ENCODE results near the gene PDRG1. TPM values are rescaled to one million over a fixed set of nuclear protein-coding genes. Genes with fewer than 3 reads are reported as not detected.

Gene PDRG1
- total and polyA plus RNA-seq, 2 donors from 2014 or later, result 10.4 to 22.5 TPM

DNA sequence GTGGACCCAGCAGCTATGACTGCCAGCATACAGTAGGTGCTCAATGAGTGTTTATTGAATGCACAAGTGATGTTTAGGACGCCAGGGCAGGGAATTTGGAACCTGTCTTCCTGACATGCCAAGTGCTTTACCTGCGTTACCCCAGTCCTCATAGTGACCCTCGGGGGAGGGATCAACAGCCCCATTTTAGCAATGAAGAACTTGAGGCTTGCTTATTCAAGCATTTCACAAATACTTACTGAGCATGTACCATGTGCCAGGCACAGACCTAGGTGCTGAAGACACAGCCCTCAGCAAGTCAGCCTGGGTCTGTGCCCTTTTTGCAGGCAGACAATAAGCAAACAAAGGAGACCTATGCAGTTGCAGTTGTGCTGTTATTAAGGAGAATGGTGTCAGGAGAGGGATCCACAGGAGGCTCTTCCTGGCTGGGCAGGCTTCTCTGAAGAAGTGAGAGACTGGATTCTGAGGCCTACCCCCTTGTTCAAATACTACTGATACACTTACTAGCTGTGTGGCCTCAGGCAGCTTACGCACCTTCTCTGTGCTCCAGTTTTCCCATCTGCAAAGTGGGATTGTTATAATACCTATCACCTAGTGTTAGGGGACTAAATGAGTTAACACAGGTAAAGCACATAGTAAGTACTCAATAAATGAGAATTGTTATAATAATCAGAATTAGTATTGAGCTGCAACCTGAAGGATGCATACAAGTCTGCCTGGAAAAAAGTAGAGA is 41.6 kb downstream of the PDRG1 start:
- no peak overlapping the region for H3K27ac ChIP-seq (ENCODE audit: low read depth in 2 of 2, low read length in 2 of 2)
- H3K4me1 ChIP-seq (ENCODE audit: control insufficient read depth in 2 of 3, insufficient read depth in 2 of 3, low read depth in 1 of 3, low read length in 3 of 3), result no peaks in the 10 kb centered on the region
- H3K4me3 ChIP-seq (ENCODE audit: low read length in 3 of 3), result no peak overlapping the region
- no peaks in the 10 kb centered on the region for H3K27me3 ChIP-seq (ENCODE audit: control insufficient read depth, insufficient read depth, low read length)
- H3K36me3 ChIP-seq (ENCODE audit: control insufficient read depth in 2 of 3, insufficient read depth in 3 of 3, low read length in 3 of 3), result no peaks in the 10 kb centered on the region
- intact Hi-C loops (cut with DNase I), result no loop called here
- FAIRE-seq, result no peak
- TF ChIP-seq, protein P1, sequence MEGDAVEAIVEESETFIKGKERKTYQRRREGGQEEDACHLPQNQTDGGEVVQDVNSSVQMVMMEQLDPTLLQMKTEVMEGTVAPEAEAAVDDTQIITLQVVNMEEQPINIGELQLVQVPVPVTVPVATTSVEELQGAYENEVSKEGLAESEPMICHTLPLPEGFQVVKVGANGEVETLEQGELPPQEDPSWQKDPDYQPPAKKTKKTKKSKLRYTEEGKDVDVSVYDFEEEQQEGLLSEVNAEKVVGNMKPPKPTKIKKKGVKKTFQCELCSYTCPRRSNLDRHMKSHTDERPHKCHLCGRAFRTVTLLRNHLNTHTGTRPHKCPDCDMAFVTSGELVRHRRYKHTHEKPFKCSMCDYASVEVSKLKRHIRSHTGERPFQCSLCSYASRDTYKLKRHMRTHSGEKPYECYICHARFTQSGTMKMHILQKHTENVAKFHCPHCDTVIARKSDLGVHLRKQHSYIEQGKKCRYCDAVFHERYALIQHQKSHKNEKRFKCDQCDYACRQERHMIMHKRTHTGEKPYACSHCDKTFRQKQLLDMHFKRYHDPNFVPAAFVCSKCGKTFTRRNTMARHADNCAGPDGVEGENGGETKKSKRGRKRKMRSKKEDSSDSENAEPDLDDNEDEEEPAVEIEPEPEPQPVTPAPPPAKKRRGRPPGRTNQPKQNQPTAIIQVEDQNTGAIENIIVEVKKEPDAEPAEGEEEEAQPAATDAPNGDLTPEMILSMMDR (IDR thresholded peaks at IDR 0.05; ENCODE audit: borderline replicate concordance, extremely low read depth, insufficient read depth), result no peak
- no peaks in the 10 kb centered on the region for H3K9me3 ChIP-seq (ENCODE audit: control insufficient read depth in 2 of 3, insufficient read depth in 1 of 3, low read length in 3 of 3)
- no peak for DNase-seq
- H3K9ac ChIP-seq (ENCODE audit: low read length in 3 of 3), result no peak overlapping the region

DNA sequence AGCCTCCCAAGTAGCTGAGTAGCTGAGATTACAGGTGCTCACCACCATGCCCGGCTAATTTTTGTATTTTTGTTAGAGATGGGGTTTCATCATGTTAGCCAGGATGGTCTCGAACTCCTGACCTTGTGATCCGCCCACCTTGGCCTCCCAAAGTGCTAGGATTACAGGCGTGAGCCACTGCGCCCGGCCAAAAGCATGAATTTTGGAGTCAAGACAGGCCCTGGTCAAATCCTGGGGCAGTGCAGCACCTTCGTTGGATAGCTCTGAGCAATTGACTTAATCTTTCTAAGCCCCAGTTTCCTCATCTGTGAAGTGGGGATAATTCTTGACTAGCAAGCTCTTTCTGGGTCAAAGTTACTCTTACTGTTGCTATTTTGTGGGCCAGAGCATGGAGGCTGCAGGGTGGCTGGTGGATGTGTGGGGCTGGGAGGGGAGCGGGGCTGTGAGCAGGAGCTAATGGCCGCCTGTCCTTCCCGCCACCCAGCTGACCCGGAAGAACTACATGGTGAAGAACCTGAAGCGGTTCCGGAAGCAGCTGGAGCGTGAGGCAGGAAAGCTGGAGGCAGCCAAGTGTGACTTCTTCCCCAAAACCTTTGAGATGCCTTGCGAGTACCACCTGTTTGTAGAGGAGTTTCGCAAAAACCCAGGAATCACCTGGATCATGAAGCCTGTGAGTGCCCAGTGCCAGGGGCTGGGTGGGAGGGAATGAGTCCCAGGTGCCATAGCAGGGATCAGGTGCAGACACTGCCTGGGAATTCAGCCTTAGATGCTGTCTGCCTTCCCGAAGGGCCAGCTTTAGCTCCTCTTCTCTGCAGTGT is 42.4 kb downstream of the PDRG1 start:
- H3K27me3 ChIP-seq (ENCODE audit: control insufficient read depth, insufficient read depth, low read length), result no peaks in the 10 kb centered on the region
- no peaks in the 10 kb centered on the region for H3K9me3 ChIP-seq (ENCODE audit: control insufficient read depth in 2 of 3, insufficient read depth in 1 of 3, low read length in 3 of 3)
- H3K4me3 ChIP-seq (ENCODE audit: low read length in 3 of 3), result no peak overlapping the region
- no peak for FAIRE-seq
- no peak overlapping the region for H3K27ac ChIP-seq (ENCODE audit: low read depth in 2 of 2, low read length in 2 of 2)
- no peak for DNase-seq
- no peaks in the 10 kb centered on the region for H3K4me1 ChIP-seq (ENCODE audit: control insufficient read depth in 2 of 3, insufficient read depth in 2 of 3, low read depth in 1 of 3, low read length in 3 of 3)
- H3K9ac ChIP-seq (ENCODE audit: low read length in 3 of 3), result no peak overlapping the region
- intact Hi-C loops (cut with DNase I), result no loop called here
- no peaks in the 10 kb centered on the region for H3K36me3 ChIP-seq (ENCODE audit: control insufficient read depth in 2 of 3, insufficient read depth in 3 of 3, low read length in 3 of 3)
- TF ChIP-seq, protein P1 (IDR thresholded peaks at IDR 0.05; ENCODE audit: borderline replicate concordance, extremely low read depth, insufficient read depth), result no peak

GRCh38 chr20:31908424-31908823 is 43.4 kb downstream of the PDRG1 start:
- H3K9me3 ChIP-seq (ENCODE audit: control insufficient read depth in 2 of 3, insufficient read depth in 1 of 3, low read length in 3 of 3), result no peaks in the 10 kb centered on the region
- TF ChIP-seq, protein P1 (IDR thresholded peaks at IDR 0.05; ENCODE audit: borderline replicate concordance, extremely low read depth, insufficient read depth), result no peak
- FAIRE-seq, result no peak

More at GRCh38 chr20:31908424-31908823, 43.4 kb downstream of the PDRG1 start:
- no peaks in the 10 kb centered on the region for H3K36me3 ChIP-seq (ENCODE audit: control insufficient read depth in 2 of 3, insufficient read depth in 3 of 3, low read length in 3 of 3)
- H3K4me1 ChIP-seq (ENCODE audit: control insufficient read depth in 2 of 3, insufficient read depth in 2 of 3, low read depth in 1 of 3, low read length in 3 of 3), result no peaks in the 10 kb centered on the region
- no peaks in the 10 kb centered on the region for H3K27me3 ChIP-seq (ENCODE audit: control insufficient read depth, insufficient read depth, low read length)
- no peak overlapping the region for H3K27ac ChIP-seq (ENCODE audit: low read depth in 2 of 2, low read length in 2 of 2)
- H3K9ac ChIP-seq (ENCODE audit: low read length in 3 of 3), result no peak overlapping the region
- DNase-seq, result no peak
- intact Hi-C loops (cut with DNase I), result no loop called here
- no peak overlapping the region for H3K4me3 ChIP-seq (ENCODE audit: low read length in 3 of 3)

Measured in kidney (tissue), 14 donors.